Endothelial cell of umbilical vein (primary cell): Measurements from ENCODE around the gene ANKUB1.

Experiments used
- GATA2 ChIP-seq: IDR thresholded peaks from 2 replicates; pipeline ENCODE4 v1.7.0; 2011; ENCODE audit warnings: low read depth, mild to moderate bottlenecking, moderate library complexity, mixed read lengths, low read length; ENCODE audit not compliant: insufficient read length, insufficient read depth
- MYC ChIP-seq: IDR thresholded peaks from one replicate; pipeline ENCODE4 v1.6.1; 2011; ENCODE audit warnings: mild to moderate bottlenecking, low read depth, low read length
- TF ChIP-seq, protein P1 (sequence below), 2 donors: IDR thresholded peaks; 1 replicate in 1 of 2; 2 replicates in 1 of 2; pipeline ENCODE4 v1.5.1; 2011; ENCODE audit warnings: low read length in 2 of 2, mild to moderate bottlenecking in 2 of 2, moderate library complexity in 2 of 2, control low read depth in 1 of 2, inconsistent platforms in 1 of 2, low read depth in 1 of 2; ENCODE audit not compliant: insufficient read depth in 1 of 2; ENCODE audit errors: extremely low read depth in 1 of 2

DNA sequence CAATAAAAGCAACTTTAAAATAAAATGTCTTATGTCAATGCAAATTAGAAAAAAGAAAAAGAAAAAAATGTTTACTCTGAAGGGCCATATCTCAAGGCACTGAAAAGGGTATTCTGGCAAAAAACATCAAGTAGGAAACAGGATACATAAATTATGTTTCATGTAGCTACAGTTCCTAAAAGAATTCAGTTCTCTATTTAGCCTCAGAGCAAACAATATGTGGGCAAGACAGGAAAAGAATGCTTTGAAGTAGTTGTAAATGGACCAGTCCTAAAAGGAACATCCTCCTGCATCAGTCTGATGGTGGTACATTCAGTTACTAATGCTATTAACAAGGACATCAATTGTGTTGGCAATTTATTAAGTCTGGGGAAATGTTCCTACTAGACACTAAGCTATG is 48.2 kb downstream of the ANKUB1 start:
- TF ChIP-seq MYC, result no peak
- TF ChIP-seq, protein P1, sequence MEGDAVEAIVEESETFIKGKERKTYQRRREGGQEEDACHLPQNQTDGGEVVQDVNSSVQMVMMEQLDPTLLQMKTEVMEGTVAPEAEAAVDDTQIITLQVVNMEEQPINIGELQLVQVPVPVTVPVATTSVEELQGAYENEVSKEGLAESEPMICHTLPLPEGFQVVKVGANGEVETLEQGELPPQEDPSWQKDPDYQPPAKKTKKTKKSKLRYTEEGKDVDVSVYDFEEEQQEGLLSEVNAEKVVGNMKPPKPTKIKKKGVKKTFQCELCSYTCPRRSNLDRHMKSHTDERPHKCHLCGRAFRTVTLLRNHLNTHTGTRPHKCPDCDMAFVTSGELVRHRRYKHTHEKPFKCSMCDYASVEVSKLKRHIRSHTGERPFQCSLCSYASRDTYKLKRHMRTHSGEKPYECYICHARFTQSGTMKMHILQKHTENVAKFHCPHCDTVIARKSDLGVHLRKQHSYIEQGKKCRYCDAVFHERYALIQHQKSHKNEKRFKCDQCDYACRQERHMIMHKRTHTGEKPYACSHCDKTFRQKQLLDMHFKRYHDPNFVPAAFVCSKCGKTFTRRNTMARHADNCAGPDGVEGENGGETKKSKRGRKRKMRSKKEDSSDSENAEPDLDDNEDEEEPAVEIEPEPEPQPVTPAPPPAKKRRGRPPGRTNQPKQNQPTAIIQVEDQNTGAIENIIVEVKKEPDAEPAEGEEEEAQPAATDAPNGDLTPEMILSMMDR (IDR thresholded peaks at IDR 0.05; ENCODE audit: extremely low read depth in 1 of 2, insufficient read depth in 1 of 2, low read depth in 1 of 2, low read length in 2 of 2), result no peak
- TF ChIP-seq GATA2, result no peak
